ENCODE data around the gene GPR108. TPM values are rescaled to one million over a fixed set of nuclear protein-coding genes. Genes with fewer than 3 reads are reported as not detected.

The GPR108 gene
- total and polyA plus RNA-seq, 10 donors = 35.4 to 102 (median 61.9) TPM

GRCh38 chr19:6723108-6723618, 14.2 kb downstream of the GPR108 start:
- Histone ChIP-seq H3K36me3 (no peaks in the 10 kb centered on the region), H3K4me3 (no peak overlapping the region), H3K9me3 (no peaks in the 10 kb centered on the region), H3K27ac (peak overlapping the region in 3 of 8 donors; percentile 2 to 15 (median 4)), H3K4me1 (peaks cover 3 to 71% (median 48%) of the 10 kb centered on the region in 6 donors), H3K27me3 (replicated peaks in 1 of 7) (no peaks in the 10 kb centered on the region)
- WGBS, 5 donors = 28 to 42% (median 33%) methylated on average over 13 of the region's 13 CpGs
- DNase-seq = no peak
- intact Hi-C loops (cut with DNase I; ENCODE audit: low total_unique reads) = loop anchor here (10.0 kb wide), 1 partner anchor 78 kb away; no protein-coding TSS in a partner anchor
- TF ChIP-seq POLR2AphosphoS5 (IDR thresholded peaks at IDR 0.05) (no peak), CTCF (IDR thresholded peaks at IDR 0.05 in 8 of 11, conservative IDR thresholded peaks at IDR 0.05 in 3 of 11) (no peak), POLR2A (IDR thresholded peaks at IDR 0.05) (no peak)

DNA sequence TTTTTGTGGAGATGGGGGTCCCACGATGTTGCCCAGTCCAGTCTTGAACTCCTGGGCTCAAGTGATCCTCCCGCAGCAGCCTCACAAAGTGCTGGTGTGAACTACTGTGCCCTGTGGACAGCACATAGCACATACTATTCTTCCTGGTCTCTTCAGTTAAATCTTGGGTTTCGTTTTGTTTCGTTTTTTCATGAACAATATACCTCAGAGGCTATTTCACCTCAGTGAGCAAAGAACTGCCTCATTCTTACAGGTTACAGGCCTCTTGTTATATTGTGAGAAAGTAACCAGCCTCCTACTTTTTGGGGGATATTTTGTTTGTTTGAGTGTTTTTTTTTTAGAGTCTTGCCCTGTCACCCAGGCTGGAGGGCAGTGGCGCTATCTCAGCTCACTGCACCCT, 15.6 kb downstream of the GPR108 start:
- TF ChIP-seq POLR2AphosphoS5 (IDR thresholded peaks at IDR 0.05) (no peak), CTCF (IDR thresholded peaks at IDR 0.05 in 8 of 11, conservative IDR thresholded peaks at IDR 0.05 in 3 of 11) (no peak), POLR2A (IDR thresholded peaks at IDR 0.05) (no peak)
- Histone ChIP-seq H3K27me3 (replicated peaks in 1 of 7) (peaks cover 0 to 5% (median 0%) of the 10 kb centered on the region in 7 donors), H3K36me3 (no peaks in the 10 kb centered on the region), H3K9me3 (no peaks in the 10 kb centered on the region), H3K4me1 (peaks cover 3 to 59% (median 43%) of the 10 kb centered on the region in 6 donors), H3K27ac (peak overlapping the region in 6 of 8 donors; percentile 25 to 75 (median 52)), H3K4me3 (no peak overlapping the region)
- 43 to 71% (median 51%) methylated on average over 5 of the region's 5 CpGs for WGBS, 5 donors
- intact Hi-C loops (cut with DNase I; ENCODE audit: low total_unique reads) = loop anchor here (10.0 kb wide), 1 partner anchor 77 kb away; no protein-coding TSS in a partner anchor
- no peak for DNase-seq

GRCh38 chr19:6721138-6721474, 16.3 kb downstream of the GPR108 start:
- H3K4me3 ChIP-seq = no peak overlapping the region
- DNase-seq = no peak
- peaks cover 0 to 6% (median 0%) of the 10 kb centered on the region in 7 donors for H3K27me3 ChIP-seq (replicated peaks in 1 of 7)
- peak overlapping the region in 4 of 8 donors; percentile 41 to 75 (median 64) for H3K27ac ChIP-seq
- no peaks in the 10 kb centered on the region for H3K9me3 ChIP-seq
- intact Hi-C loops (cut with DNase I; ENCODE audit: low total_unique reads) = loop anchor here (10.0 kb wide), 1 partner anchor 76 kb away; no protein-coding TSS in a partner anchor
- TF ChIP-seq POLR2A (IDR thresholded peaks at IDR 0.05) = no peak
- TF ChIP-seq POLR2AphosphoS5 (IDR thresholded peaks at IDR 0.05) = no peak
- TF ChIP-seq CTCF (IDR thresholded peaks at IDR 0.05 in 8 of 11, conservative IDR thresholded peaks at IDR 0.05 in 3 of 11) = no peak
- H3K4me1 ChIP-seq = peaks cover 3 to 59% (median 43%) of the 10 kb centered on the region in 6 donors
- no peaks in the 10 kb centered on the region for H3K36me3 ChIP-seq

DNA sequence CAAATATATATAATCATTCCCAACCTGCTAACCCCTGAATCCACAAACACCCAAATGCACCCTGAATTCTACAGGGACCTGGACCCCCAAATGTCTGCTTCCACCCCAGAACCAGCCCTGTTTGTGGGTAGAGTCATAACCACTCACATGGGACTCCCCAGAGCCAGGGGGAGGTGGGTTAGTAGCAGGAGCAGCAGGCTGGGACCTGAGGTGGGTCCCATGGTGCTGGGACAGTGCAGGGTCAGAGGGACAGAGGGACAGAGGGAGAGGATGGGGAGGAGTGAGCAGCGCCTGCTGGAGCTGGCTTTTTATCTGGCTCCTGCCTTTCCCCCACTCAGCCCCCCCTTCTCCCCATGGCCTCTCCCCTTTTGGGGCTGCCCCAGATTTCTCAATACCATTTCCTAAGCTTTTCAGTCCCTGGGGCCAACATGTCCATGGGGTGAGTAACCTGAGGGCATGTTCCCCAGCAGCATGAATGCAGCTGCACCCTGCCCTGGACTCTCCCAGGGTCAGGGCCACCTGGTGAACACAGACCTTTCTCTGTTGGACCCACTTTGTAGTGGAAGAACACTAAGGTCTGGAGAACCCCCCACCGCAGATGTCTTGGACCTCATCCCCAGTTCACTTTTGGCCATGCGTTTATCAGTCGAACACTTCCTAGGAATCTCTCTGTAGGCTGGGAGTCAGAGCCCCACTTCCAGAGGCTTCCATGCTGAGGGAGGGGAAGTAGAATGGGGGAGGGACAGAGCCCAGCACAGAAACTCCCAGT, 16.8 kb downstream of the GPR108 start, which contains the start of gene C3:
C3 (minus strand) TSS at position 282 of the 769 bp plus-strand sequence; CDS start at position 221, 61 bp downstream.
- no peaks in the 10 kb centered on the region for H3K9me3 ChIP-seq
- H3K4me1 ChIP-seq = peaks cover 3 to 55% (median 42%) of the 10 kb centered on the region in 6 donors
- H3K4me3 ChIP-seq = no peak within 1 kb of the TSS
- intact Hi-C loops (cut with DNase I; ENCODE audit: low total_unique reads) = loop anchor here (10.0 kb wide), 1 partner anchor 76 kb away; no protein-coding TSS in a partner anchor
- 66 to 86% (median 72%) methylated on average over 4 of the region's 4 CpGs for WGBS, 5 donors
- no peak for DNase-seq
- peaks cover 0 to 6% (median 0%) of the 10 kb centered on the region in 7 donors for H3K27me3 ChIP-seq (replicated peaks in 1 of 7)
- TF ChIP-seq POLR2AphosphoS5 (IDR thresholded peaks at IDR 0.05) (no peak), POLR2A (IDR thresholded peaks at IDR 0.05) (no peak), CTCF (IDR thresholded peaks at IDR 0.05 in 8 of 11, conservative IDR thresholded peaks at IDR 0.05 in 3 of 11) (no peak)
- no peaks in the 10 kb centered on the region for H3K36me3 ChIP-seq
- H3K27ac ChIP-seq = peak within 1 kb of the TSS in 6 of 8 donors; percentile 27 to 75 (median 52)

Measured in spleen (tissue), 11 donors.